Measurements from ENCODE around the gene IRS2.
A peak's percentile ranks its signal among the peaks of the same experiment; 100 is the strongest.

IRS2 gene

GRCh38 chr13:109756778-109757177 is 29.6 kb downstream of the IRS2 start:
- no peak for DNase-seq (ENCODE audit: low spot score)

GRCh38 chr13:109755997-109756396 is 30.4 kb downstream of the IRS2 start:
- no peak for DNase-seq (ENCODE audit: low spot score)

- DNase-seq (ENCODE audit: low spot score), result no peak
These were observed 30.8 kb downstream of the IRS2 start for GRCh38 chr13:109755551-109755950.

GRCh38 chr13:109751477-109751876 is 34.9 kb downstream of the IRS2 start:
- no peak for DNase-seq (ENCODE audit: low spot score)

GRCh38 chr13:109750221-109750775 is 36.1 kb downstream of the IRS2 start:
- no peak for DNase-seq (ENCODE audit: low spot score)

GRCh38 chr13:109749365-109749764 is 37.0 kb downstream of the IRS2 start:
- DNase-seq (ENCODE audit: low spot score), result no peak

GRCh38 chr13:109748677-109749076 is 37.7 kb downstream of the IRS2 start:
- no peak for DNase-seq (ENCODE audit: low spot score)

GRCh38 chr13:109747524-109747923 is 38.9 kb downstream of the IRS2 start:
- DNase-seq (ENCODE audit: low spot score), result no peak

GRCh38 chr13:109746364-109746763 is 40.0 kb downstream of the IRS2 start:
- no peak for DNase-seq (ENCODE audit: low spot score)

GRCh38 chr13:109745702-109746101 is 40.7 kb downstream of the IRS2 start:
- no peak for DNase-seq (ENCODE audit: low spot score)

- DNase-seq (ENCODE audit: low spot score), result no peak
These were observed 41.3 kb downstream of the IRS2 start for GRCh38 chr13:109745060-109745459.

GRCh38 chr13:109744512-109745051 is 41.8 kb downstream of the IRS2 start:
- DNase-seq (ENCODE audit: low spot score), result no peak

GRCh38 chr13:109743706-109744453 is 42.5 kb downstream of the IRS2 start:
- peak; percentile 37 for DNase-seq (ENCODE audit: low spot score)

- no peak for DNase-seq (ENCODE audit: low spot score)
These were observed 44.4 kb downstream of the IRS2 start for GRCh38 chr13:109741966-109742365.

- no peak for DNase-seq (ENCODE audit: low spot score)
These were observed 45.7 kb downstream of the IRS2 start for GRCh38 chr13:109740721-109741120.

- no peak for DNase-seq (ENCODE audit: low spot score)
These were observed 46.3 kb downstream of the IRS2 start for GRCh38 chr13:109740121-109740520.

GRCh38 chr13:109738298-109738746 is 48.1 kb downstream of the IRS2 start:
- no peak for DNase-seq (ENCODE audit: low spot score)

- DNase-seq (ENCODE audit: low spot score), result no peak
These were observed 48.8 kb downstream of the IRS2 start for GRCh38 chr13:109737606-109738005.

- no peak for DNase-seq (ENCODE audit: low spot score)
These were observed 49.3 kb downstream of the IRS2 start for GRCh38 chr13:109737046-109737573.

GRCh38 chr13:109735436-109735966 is 50.9 kb downstream of the IRS2 start:
- DNase-seq (ENCODE audit: low spot score), result no peak

GRCh38 chr13:109734002-109734785 is 52.2 kb downstream of the IRS2 start:
- DNase-seq (ENCODE audit: low spot score), result no peak

- no peak for DNase-seq (ENCODE audit: low spot score)
These were observed 52.8 kb downstream of the IRS2 start for GRCh38 chr13:109733550-109733949.
